ENCODE measurements around the gene SPSB2.

The SPSB2 gene

DNA sequence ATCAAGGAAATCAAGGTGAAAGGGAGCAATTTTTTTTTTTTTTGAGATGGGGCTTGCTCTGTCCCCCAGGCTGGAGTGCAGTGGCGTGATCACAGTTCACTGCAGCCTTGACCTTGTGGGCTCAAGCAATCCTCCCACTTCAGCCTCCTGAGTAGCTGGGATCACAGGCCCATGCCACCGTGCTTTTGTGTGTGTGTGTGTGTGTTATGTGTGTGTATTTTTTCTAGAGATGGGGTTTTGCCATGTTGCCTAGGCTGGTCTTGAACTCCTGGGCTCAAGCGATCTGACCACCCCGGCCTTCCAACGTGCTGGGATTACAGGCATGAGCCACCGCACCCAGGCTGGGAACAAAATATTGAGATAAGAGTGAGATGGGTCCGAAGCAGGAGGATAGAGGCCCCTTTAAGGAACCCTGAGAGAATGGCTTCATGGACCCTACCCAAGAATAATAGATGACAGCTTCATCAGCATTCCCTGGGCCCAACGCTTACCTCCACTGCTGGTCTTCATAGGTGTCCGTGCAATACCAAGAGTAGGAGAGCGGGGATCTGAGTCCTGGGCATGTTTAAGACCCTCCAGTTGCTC, 23.0 kb downstream of the SPSB2 start:
- no peak for DNase-seq

DNA sequence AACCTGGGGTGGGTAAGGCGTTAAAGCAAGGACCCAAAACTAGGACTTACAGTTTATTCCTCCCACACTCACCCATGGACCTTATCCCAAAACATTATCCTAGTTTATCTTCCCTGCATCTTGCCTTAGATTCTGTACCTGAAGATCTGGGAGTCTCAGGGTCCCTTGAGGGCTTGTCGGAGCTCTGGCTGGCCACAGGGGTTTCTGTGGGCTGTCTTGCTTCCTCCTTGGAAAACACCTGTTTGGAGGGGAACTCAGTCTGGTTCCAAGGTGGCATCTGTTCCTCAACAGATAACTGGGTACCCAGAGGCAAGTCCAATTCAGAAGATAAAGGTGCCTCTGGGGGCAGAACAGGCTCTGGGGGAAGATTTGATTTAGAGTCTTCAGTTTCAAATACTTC, 23.7 kb downstream of the SPSB2 start:
- DNase-seq = no peak

GRCh38 chr12:6847676-6848075, 25.4 kb downstream of the SPSB2 start:
- DNase-seq = no peak

DNA sequence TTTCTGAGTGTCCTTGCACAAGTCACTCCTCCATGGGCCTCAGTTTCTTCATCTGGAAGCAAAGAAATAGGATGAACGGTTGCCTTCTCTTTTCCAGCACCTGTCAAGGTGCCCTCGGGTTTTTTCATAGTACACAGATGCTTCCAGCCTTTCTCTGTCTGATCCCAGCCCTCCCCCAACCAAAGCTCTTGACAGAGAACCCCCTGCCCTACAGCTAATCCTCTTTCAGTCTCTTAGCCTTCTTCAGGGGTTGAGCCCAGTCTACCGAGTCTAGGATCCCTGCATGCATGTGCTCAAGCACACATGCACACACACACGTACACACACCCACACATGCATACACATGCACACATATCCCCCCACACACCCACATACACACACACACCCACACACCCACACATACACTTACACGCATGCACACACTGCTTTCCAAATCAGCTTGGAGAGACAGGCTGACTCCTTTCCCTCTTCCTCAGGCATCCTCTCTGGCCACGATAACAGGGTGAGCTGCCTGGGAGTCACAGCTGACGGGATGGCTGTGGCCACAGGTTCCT, 26.7 kb downstream of the SPSB2 start:
- no peak for DNase-seq

- DNase-seq = no peak
Observed at GRCh38 chr12:6845395-6845794, 27.7 kb downstream of the SPSB2 start.

DNA sequence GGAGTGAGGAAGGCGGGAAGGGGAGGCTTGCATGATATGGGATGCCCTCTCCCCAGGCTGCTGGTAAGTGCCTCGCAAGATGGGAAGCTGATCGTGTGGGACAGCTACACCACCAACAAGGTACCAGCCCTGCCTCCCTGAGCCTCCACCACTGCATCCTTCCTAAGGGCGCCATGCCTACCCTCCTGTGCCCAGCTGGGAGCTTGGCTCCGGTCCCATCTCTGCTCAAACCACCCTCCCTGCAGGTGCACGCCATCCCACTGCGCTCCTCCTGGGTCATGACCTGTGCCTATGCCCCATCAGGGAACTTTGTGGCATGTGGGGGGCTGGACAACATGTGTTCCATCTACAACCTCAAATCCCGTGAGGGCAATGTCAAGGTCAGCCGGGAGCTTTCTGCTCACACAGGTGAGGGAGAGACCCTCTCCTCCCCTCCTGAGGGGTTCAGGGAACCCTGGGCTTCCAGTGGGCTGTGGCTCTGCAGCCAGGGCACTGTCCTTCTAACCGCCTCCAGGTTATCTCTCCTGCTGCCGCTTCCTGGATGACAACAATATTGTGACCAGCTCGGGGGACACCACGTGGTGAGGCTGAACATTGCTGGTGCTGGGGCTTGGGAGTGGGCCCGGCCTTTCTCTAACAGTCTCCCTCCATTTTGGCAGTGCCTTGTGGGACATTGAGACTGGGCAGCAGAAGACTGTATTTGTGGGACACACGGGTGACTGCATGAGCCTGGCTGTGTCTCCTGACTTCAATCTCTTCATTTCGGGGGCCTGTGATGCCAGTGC, 29.8 kb downstream of the SPSB2 start:
- DNase-seq = no peak

- no peak for DNase-seq
Observed at GRCh38 chr12:6842075-6842474, 31.0 kb downstream of the SPSB2 start.

DNA sequence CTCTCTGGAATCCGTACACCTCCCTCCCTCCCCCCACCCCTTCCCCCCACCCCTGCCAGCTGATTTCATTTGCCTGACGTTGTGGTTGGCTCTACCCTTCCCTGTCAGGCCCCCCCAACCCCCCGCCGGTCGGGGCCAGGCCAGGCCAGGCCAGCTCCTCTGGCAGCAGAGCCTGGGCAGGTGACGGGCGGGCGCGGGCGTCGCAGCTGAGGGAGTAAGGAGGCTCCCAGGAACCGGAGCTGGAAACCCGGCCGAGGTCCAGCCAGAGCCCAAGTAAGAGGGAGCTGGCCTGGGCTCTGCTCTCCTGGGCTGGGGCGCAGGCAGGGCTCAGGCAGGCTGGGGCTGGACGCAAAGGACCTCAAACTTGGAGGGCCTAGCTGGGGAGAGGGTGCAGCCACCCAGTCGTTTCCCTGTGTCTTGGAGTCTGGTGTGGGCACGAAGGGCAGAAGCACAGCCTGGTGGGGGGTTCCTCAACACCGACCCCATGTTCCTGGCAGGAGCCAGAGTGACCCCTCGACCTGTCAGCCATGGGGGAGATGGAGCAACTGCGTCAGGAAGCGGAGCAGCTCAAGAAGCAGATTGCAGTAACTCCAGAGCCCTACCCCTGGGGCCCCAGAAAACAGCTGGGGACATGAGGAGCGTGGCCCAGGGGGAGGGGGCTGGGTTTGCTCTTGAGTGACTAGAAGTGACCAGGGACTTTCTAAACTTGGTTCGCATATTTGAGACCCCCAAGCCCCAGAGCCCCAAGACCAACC, 32.2 kb downstream of the SPSB2 start, which contains the start of gene GNB3:
GNB3 (plus strand) TSS at position 165 of the 755 bp plus-strand sequence; CDS start at position 528, 363 bp downstream.
- no peak for DNase-seq

- DNase-seq = no peak
Observed at GRCh38 chr12:6840330-6840729, 32.8 kb downstream of the SPSB2 start.

GRCh38 chr12:6839482-6840201, 33.5 kb downstream of the SPSB2 start:
- no peak for DNase-seq

DNA sequence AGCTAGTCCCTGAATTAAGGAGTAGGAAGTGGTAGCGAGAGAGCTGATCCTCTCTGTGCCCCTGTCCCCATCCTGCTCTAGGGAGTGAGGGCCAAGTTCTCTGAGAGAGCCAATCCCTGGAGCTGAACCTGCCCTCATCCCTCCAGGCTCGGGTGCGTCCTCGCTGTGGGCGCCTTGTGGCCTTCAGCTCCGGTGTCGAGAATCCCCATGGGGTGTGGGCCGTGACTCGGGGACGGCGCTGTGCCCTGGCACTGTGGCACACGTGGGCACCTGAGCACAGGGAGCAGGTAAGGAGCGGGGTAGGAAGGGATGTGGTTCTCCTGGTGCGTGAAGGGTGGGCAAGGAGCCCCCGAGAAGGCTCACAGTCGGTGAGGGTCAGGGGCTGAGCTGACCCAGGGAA, 34.2 kb downstream of the SPSB2 start:
- no peak for DNase-seq

DNA sequence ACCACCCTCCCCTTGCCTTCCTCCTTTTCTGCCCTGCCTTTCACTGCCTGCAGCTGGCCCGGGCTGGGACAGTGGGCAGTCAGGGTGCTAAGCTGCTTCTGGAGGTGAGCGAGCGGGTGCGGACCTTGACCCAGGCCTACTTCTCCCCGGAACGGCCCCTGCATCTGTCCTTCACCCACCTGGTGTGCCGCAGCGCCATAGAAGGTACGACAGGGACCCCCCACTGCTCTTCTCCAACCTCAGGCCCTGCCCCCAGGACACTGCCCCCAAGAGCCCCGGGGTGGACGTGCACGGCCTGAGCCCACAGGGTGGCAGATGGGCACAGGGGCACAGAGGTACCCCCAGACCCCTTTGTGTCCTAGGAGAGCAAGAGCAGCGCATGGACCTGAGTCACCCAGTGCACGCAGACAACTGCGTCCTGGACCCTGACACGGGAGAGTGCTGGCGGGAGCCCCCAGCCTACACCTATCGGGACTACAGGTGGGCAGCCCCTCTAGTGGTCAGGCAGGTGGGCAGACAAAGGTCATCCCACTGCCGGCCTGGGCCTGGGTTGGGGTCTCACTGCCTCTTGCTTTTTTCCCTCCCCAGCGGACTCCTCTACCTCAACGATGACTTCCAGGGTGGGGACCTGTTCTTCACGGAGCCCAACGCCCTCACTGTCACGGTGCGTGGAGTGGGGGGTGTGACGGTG, 35.6 kb downstream of the SPSB2 start:
- DNase-seq = no peak

DNA sequence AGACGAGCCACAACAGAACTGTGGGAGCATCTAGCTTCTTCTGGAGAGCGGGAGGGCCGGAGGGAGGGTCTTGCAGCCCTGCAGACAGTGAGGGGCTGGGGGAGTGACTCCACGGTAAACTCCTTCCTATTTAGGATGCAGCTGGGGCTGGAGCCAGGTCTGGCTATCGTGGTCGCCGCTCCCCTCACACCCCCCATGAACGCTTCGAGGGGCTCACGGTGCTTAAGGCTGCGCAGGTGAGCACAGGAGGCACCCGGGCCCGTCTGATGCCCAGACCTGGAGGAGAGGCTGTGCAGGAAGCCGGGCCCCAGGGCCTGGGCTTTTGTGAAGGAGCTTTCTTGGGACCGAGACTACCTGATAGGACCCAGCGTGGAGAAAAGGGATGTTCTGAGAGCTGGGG, 36.3 kb downstream of the SPSB2 start:
- DNase-seq = no peak

DNA sequence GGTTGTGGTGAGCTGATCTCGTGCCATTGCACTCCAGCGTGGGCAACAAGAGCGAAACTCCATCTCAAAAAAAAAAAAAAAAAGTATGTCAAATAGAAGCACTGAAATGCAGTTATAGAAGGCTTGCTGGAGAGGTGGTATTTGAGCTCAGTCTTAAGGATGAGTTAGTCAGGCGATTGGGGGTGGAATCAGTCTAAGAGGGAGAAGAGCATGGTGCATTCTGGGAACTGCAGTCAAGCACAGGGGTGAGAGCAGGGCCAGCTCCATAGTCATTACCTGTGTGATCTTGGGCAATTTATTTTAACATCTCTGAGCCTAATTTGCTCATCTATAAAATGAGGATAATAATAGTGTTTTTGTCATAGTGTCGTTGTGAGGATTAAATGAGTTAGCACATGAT, 38.2 kb downstream of the SPSB2 start:
- no peak for DNase-seq

GRCh38 chr12:6834254-6834653, 38.8 kb downstream of the SPSB2 start:
- no peak for DNase-seq

DNA sequence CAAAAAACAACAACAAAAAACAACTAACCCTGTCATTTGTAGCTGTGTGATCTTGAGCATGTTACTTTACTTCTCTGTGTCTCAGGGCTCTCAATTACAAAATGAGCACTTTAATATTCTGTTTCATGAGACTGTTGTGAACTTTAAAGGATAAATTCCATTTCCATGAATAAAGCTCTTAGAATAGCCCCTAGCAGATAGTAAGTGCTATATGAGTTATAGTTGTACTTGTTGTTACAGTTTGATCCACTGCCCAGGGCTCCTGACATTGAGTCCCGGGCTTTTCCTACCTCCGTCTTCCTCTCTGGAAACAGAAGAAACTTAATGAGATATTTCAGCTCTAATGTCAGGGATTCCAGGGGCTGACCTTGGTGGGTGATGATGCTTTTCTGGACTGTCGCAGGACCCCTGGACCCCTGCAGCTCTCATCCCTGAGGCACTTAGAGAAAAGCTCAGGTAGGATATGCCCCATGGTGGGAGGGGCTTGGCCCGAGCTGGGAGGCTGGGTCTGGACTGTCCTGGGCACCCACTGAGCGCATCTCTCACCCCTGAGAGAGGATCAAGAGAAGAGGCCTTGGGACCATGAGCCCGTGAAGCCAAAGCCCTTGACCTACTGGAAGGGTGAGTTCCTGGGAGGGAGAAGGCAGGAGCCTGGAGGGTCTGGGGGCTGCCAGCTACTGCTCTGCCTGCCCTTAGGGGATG, 39.8 kb downstream of the SPSB2 start:
- DNase-seq = no peak

- DNase-seq = no peak
Observed at GRCh38 chr12:6832125-6832524, 41.0 kb downstream of the SPSB2 start.

DNA sequence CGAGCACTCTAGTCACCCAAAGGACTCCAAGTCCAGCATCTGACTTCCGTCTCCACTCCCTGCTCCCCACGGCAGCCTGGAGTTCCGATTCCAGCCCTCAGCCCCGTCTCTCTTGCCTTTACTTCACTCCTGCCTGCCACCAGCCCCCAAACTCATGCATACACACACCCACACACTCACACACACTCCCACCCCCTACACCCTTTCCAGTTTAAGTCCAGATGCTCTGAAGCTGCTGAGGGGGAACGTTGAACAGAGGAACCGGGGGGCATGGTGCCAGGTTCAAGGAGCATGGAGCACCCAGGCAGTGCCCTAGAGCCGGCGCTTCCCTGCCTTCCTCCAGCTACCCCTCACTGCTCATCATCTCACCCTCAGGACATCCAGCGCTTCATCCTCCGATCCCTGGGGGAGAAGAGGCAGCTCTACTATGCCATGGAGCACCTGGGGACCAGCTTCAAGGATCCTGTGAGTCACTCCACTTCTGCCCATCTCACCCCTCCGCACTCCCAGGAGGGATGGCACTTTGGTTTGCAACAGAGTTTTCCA, 41.6 kb downstream of the SPSB2 start:
- no peak for DNase-seq

DNA sequence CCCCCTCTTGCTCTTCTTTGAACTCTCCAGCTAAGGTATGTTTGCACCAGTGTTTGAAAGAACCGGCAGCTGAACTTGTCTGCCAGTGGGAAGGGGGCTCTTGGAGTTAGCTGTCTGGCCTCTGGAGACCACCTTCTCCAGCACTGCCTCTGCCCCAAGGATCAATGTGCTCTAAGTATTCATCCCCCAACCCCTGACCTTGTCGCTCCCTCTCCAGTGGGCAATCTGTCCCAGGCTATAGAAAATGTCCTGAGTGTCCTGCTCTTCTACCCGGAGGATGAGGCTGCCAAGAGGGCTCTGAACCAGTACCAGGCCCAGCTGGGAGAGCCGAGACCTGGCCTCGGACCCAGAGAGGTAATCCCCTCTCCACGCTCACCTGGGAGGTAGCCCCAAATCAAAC, 42.1 kb downstream of the SPSB2 start:
- no peak for DNase-seq

DNA sequence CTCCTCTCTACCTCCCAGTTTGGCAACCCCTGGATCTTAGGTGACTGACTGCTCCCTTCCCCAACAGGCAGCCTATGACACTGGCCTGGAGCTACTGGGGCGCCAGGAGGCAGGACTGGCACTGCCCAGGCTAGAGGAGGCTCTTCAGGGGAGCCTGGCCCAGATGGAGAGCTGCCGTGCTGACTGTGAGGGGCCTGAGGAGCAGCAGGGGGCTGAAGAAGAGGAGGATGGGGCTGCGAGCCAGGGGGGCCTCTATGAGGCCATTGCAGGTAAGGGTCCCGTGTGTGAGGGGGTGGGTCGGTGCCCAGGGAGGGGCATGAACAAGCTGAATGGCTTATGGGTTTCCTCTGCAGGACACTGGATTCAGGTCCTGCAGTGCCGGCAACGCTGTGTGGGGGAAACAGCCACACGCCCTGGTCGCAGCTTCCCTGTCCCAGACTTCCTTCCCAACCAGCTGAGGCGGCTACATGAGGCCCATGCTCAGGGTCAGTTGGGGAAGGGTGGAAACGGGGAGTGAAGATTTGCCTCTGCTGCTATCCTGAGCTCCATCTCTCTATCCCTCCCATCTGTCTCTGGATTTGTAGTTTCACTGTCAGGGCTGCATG, 42.7 kb downstream of the SPSB2 start:
- no peak for DNase-seq
